Measurements from ENCODE around the gene EWSR1.
A peak's percentile ranks its signal among the peaks of the same experiment; 100 is the strongest.

The EWSR1 gene

GRCh38 chr22:29325356-29325755 lies 57.3 kb downstream of the EWSR1 start:
- DNase-seq = no peak

- no peak for DNase-seq
These were observed 57.8 kb downstream of the EWSR1 start for GRCh38 chr22:29325785-29326315.

DNA sequence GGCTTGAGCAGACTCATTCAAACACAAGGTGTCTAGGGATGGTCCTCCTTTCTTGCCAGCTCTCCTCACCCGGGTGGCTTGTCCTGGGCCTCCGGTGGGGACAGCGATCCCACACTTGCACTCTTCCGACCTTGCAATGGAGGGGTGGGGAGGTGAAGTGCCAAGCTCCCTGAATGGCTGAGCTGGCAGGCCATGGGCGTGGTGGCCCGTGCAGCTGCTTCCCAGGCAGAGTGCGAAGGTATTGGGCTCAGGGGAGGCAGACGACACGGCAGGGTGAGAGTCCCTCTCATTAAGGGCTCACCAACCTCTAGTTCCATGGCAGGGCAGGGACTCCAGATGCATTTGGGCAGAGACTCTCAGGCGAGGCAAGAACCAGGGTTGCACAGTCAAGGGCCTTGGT lies 58.4 kb downstream of the EWSR1 start:
- DNase-seq = no peak

- no peak for DNase-seq
These were observed 59.2 kb downstream of the EWSR1 start for GRCh38 chr22:29327089-29327764.

GRCh38 chr22:29328055-29328454 lies 60.0 kb downstream of the EWSR1 start:
- no peak for DNase-seq

- DNase-seq = peak; percentile 50
These were observed 60.8 kb downstream of the EWSR1 start for GRCh38 chr22:29328566-29329500.

DNA sequence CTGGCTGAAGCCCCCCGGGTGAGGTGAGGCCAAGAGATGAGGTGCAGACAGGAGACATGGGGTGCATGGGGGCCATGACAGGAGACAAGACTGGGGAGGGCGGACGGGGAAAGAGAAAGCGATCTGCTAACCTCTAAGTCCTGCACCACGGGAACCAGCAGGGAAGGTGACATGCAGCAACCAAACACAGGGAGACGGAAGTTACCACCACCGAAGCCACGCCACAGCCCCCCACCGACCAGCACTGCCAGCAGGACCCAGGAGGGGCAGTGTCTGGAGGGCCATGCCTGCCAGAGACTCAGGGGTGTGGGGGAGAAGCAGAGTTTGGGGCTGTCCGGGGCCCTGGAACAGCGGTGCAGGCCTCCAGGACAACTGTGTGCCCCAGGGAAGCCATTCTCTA lies 61.5 kb downstream of the EWSR1 start:
- no peak for DNase-seq

DNA sequence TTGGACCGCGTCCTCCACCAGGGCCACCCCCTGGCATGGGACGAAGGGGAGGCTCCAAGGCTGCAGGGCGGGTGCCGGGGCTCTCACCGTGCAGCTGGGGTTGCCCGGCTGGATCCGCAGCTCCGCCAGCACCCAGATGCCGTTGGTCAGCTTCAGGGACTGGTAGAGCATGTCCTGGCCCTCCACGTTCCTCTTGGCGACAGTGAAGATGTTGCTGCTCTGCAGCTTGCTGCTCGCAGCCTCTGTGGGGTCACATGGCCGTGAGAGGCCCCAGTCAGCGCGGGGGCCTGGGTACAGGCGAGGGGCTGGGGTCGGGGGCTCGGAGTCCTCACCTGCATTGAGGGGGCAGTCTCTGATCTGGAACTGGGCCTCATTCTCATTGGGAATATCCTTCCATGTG lies 62.2 kb downstream of the EWSR1 start:
- DNase-seq = no peak

GRCh38 chr22:29330753-29331152 lies 62.7 kb downstream of the EWSR1 start:
- DNase-seq = peak; percentile 26

DNA sequence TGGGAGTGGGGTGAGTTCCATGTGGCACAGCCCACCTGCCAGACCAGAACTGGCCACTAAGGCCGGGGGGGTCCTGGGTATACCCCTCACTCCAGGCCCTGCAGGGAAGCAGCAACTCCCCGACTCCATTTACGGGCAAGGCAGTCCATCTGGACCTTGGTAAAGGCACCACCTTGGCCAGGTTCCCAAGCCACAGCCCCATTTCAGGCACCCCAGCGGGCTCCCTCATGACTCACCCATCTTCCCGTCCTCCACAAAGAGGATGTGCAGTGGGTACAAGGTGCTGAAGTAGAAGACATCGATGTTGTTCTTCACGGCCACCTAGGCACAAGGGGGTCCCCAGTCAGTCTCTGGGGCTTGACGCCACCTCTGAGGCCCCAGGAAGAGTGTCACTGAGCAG lies 63.1 kb downstream of the EWSR1 start:
- DNase-seq = no peak

- no peak for DNase-seq
These were observed 63.7 kb downstream of the EWSR1 start for GRCh38 chr22:29331658-29332300.

DNA sequence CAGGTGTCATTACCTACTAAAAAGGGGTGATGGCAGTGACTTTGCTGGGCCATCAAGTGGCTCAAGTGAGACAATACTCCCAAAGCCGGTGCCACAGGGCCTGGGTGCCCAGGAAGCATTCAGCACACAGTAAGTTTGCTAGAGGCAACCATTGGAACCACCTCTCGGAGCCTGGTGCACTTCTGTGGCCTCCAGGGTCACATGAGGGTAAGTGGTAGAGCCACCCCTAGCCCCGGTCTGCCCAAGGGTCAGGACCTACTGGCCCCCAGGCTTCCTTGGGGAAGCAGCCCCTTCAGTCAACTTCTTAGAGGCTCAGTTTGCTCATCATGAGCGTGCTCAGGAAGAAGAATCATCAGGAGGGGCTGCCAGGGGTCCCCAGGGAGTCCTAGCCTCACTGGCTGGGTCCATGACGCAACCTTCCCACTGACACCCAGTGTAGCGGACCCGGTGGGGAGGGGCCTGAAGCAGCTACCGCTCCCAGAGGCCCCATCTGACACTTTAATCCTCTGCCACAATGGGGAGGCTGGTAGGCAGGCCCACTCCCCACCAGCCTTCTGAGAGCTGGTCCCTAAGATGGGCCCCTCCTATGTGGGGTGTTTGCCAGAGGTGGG lies 64.9 kb downstream of the EWSR1 start:
- DNase-seq = no peak

GRCh38 chr22:29334148-29334547 lies 66.1 kb downstream of the EWSR1 start:
- DNase-seq = no peak

- DNase-seq = no peak
These were observed 66.8 kb downstream of the EWSR1 start for GRCh38 chr22:29334696-29335344.

DNA sequence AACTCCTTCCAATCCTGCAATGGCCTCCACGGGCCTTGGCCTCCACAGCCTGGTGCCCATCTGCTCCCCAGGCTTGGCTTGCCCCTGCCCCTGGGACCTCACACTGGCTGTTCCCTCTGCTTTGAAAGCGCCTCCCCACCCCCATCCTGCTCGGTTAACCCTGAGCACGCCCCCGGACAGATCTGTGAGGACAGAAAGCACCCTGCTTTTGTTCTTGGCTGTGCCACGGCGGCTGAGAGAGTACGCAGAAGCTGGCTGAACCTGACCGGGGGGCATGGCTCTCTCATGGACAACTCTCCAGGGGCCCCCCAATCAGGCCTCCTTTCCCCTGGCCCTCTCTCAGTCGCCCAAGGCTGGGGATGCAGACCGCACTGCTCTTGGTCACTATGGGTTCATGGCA lies 67.6 kb downstream of the EWSR1 start:
- no peak for DNase-seq

- DNase-seq = no peak
These were observed 68.9 kb downstream of the EWSR1 start for GRCh38 chr22:29336751-29337490.

- DNase-seq = no peak
These were observed 69.7 kb downstream of the EWSR1 start for GRCh38 chr22:29337631-29338284.

GRCh38 chr22:29338398-29338797 lies 70.3 kb downstream of the EWSR1 start:
- DNase-seq = no peak

- DNase-seq = no peak
These were observed 71.5 kb downstream of the EWSR1 start for GRCh38 chr22:29339381-29340235.

- DNase-seq = no peak
These were observed 72.5 kb downstream of the EWSR1 start for GRCh38 chr22:29340566-29340965.

Data from NCI-H226 (cell line).